ENCODE results near the gene ZNF487. TPM values are rescaled to one million over a fixed set of nuclear protein-coding genes. Genes with fewer than 3 reads are reported as not detected.

ZNF487 gene
- total and polyA plus RNA-seq, 2 of the 13 experiments (the other 11 are each of a cell fraction or from before 2014, with no cell fraction given), result 7.4 to 8.8 TPM

DNA sequence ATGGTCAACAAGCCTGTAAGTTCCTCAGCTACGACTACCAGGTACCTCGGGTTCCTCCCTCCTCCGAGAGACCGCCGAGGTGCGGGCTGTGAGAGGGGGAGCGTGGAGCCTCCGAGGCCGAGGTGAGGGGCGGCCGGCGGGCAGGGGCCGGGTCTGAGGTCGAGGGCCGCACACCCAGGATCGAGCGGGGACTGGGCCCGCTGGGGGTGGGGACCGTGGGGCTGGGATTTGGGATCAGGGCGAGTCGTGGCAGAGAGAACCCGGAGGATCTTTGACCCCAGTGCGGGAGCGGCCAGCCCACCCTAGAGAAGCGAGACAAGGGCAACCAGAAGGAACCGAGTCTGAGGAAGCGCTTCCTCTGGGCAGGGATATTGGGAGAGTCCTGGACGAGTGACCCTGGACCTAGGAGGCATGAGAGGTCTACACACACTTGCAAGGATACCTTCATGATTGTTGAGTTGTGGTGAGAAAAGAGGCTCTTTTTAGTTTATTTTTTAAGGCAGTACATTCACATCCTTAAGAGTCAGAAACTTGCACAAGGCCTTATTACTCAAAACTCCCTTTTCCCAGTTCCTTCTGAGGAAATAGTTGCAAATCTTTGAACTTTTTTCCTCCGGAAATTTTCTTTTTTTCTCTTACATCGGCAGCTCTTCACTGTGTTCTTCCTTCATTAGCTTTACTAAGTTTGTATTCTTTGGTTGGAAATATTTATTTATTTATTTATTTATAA is 395 bp downstream of the ZNF487 start:
- Histone ChIP-seq H3K4me3 (replicated peaks in 1 of 3; ENCODE audit: insufficient read depth in 1 of 3, low read depth in 2 of 3, low read length in 3 of 3) (peak overlapping the region; percentile 63 to 98 (median 87)), H3K36me3 (replicated peaks in 1 of 2; ENCODE audit: control insufficient read depth in 1 of 2, insufficient read depth in 2 of 2, low read length in 2 of 2) (no peaks in the 10 kb centered on the region), H3K9me3 (ENCODE audit: low read length) (no peaks in the 10 kb centered on the region), H3K9ac (ENCODE audit: insufficient read depth, low read depth, low read length) (peak overlapping the region; percentile 100), H3K27me3 (ENCODE audit: control insufficient read depth in 1 of 2, insufficient read depth in 2 of 2, low read length in 2 of 2) (no peaks in the 10 kb centered on the region; a peak in 1 of 5 replicates), H3K4me1 (ENCODE audit: insufficient read depth, low read length) (peaks cover 29% of the 10 kb centered on the region), H3K27ac (ENCODE audit: extremely low read length, insufficient read depth, low read length) (peak overlapping the region; percentile 100), H3K4me2 (ENCODE audit: low read depth, low read length) (peak overlapping the region; percentile 97), H4K20me1 (ENCODE audit: insufficient read depth, low read length) (no peaks in the 10 kb centered on the region), H2AFZ (ENCODE audit: low read length) (no peak overlapping the region), H3K79me2 (ENCODE audit: insufficient read depth, low read length) (peaks cover 16% of the 10 kb centered on the region)
- TSS peak; percentile 75 for BruUV-seq (replicated peaks)
- FAIRE-seq (no peak), ATAC-seq (peak; percentile 12; the same call in 2 of the 3 replicates), DNase-seq (ENCODE audit: low spot score) (no peak)
- intact Hi-C loops (cut with micrococcal nuclease; ENCODE audit: unreplicated experiment), result loop anchor here (5.0 kb wide), 1 partner anchor 40 kb away; no protein-coding TSS in a partner anchor
- in situ Hi-C loops (cut with HindIII; ENCODE audit: extremely low pct_ligation_motif_present, low pct_unique_long_range_greater_than_20kb), result no loop called here
- 18% methylated on average over 4 of the region's 30 CpGs for WGBS (ENCODE audit: low lambda C conversion rate)
- POLR2A ChIA-PET, result interaction anchor here (0.9 to 3.3 kb wide), 9 partner anchors 12 to 61 kb away, joined by 3 to 33 read pairs (median 4); partner anchors contain the start of gene HNRNPF
- CTCF ChIA-PET (ENCODE audit: low intra/inter-chr PET ratio, low total read pairs), result interaction anchor here (1.0 kb wide), 1 partner anchor 16 kb away, joined by 3 read pairs; no protein-coding TSS in a partner anchor
- TF ChIP-seq, protein P1, sequence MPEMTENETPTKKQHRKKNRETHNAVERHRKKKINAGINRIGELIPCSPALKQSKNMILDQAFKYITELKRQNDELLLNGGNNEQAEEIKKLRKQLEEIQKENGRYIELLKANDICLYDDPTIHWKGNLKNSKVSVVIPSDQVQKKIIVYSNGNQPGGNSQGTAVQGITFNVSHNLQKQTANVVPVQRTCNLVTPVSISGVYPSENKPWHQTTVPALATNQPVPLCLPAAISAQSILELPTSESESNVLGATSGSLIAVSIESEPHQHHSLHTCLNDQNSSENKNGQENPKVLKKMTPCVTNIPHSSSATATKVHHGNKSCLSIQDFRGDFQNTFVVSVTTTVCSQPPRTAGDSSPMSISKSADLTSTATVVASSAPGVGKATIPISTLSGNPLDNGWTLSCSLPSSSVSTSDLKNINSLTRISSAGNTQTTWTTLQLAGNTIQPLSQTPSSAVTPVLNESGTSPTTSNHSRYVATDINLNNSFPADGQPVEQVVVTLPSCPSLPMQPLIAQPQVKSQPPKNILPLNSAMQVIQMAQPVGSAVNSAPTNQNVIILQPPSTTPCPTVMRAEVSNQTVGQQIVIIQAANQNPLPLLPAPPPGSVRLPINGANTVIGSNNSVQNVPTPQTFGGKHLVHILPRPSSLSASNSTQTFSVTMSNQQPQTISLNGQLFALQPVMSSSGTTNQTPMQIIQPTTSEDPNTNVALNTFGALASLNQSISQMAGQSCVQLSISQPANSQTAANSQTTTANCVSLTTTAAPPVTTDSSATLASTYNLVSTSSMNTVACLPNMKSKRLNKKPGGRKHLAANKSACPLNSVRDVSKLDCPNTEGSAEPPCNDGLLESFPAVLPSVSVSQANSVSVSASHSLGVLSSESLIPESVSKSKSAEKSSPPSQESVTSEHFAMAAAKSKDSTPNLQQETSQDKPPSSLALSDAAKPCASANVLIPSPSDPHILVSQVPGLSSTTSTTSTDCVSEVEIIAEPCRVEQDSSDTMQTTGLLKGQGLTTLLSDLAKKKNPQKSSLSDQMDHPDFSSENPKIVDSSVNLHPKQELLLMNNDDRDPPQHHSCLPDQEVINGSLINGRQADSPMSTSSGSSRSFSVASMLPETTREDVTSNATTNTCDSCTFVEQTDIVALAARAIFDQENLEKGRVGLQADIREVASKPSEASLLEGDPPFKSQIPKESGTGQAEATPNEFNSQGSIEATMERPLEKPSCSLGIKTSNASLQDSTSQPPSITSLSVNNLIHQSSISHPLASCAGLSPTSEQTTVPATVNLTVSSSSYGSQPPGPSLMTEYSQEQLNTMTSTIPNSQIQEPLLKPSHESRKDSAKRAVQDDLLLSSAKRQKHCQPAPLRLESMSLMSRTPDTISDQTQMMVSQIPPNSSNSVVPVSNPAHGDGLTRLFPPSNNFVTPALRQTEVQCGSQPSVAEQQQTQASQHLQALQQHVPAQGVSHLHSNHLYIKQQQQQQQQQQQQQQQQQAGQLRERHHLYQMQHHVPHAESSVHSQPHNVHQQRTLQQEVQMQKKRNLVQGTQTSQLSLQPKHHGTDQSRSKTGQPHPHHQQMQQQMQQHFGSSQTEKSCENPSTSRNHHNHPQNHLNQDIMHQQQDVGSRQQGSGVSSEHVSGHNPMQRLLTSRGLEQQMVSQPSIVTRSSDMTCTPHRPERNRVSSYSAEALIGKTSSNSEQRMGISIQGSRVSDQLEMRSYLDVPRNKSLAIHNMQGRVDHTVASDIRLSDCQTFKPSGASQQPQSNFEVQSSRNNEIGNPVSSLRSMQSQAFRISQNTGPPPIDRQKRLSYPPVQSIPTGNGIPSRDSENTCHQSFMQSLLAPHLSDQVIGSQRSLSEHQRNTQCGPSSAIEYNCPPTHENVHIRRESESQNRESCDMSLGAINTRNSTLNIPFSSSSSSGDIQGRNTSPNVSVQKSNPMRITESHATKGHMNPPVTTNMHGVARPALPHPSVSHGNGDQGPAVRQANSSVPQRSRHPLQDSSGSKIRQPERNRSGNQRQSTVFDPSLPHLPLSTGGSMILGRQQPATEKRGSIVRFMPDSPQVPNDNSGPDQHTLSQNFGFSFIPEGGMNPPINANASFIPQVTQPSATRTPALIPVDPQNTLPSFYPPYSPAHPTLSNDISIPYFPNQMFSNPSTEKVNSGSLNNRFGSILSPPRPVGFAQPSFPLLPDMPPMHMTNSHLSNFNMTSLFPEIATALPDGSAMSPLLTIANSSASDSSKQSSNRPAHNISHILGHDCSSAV (CRISPR knock-in tag; IDR thresholded peaks at IDR 0.05; ENCODE audit: borderline replicate concordance), result no peak
- TF ChIP-seq ZNF136 (CRISPR knock-in tag; IDR thresholded peaks at IDR 0.05; ENCODE audit: low read depth) (0 out of 2 replicates have a peak, but pooled peaks have one; percentile 15), BCL6 (CRISPR knock-in tag; IDR thresholded peaks at IDR 0.05) (no peak), ZNF644 (CRISPR knock-in tag; IDR thresholded peaks at IDR 0.05; ENCODE audit: low read depth) (no peak), ZNF121 (CRISPR knock-in tag; IDR thresholded peaks at IDR 0.05) (no peak), SRF (IDR thresholded peaks at IDR 0.05; ENCODE audit: low read depth, low read length) (no peak), ZNF20 (CRISPR knock-in tag; IDR thresholded peaks at IDR 0.05) (no peak), ZNF674 (CRISPR knock-in tag; IDR thresholded peaks at IDR 0.05; ENCODE audit: low read depth) (no peak), ZNF619 (CRISPR knock-in tag; IDR thresholded peaks at IDR 0.05) (no peak)
- TF ChIP-seq, protein P2, sequence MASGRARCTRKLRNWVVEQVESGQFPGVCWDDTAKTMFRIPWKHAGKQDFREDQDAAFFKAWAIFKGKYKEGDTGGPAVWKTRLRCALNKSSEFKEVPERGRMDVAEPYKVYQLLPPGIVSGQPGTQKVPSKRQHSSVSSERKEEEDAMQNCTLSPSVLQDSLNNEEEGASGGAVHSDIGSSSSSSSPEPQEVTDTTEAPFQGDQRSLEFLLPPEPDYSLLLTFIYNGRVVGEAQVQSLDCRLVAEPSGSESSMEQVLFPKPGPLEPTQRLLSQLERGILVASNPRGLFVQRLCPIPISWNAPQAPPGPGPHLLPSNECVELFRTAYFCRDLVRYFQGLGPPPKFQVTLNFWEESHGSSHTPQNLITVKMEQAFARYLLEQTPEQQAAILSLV (CRISPR knock-in tag; IDR thresholded peaks at IDR 0.05; ENCODE audit: borderline replicate concordance), result no peak
- TF ChIP-seq, protein P3, sequence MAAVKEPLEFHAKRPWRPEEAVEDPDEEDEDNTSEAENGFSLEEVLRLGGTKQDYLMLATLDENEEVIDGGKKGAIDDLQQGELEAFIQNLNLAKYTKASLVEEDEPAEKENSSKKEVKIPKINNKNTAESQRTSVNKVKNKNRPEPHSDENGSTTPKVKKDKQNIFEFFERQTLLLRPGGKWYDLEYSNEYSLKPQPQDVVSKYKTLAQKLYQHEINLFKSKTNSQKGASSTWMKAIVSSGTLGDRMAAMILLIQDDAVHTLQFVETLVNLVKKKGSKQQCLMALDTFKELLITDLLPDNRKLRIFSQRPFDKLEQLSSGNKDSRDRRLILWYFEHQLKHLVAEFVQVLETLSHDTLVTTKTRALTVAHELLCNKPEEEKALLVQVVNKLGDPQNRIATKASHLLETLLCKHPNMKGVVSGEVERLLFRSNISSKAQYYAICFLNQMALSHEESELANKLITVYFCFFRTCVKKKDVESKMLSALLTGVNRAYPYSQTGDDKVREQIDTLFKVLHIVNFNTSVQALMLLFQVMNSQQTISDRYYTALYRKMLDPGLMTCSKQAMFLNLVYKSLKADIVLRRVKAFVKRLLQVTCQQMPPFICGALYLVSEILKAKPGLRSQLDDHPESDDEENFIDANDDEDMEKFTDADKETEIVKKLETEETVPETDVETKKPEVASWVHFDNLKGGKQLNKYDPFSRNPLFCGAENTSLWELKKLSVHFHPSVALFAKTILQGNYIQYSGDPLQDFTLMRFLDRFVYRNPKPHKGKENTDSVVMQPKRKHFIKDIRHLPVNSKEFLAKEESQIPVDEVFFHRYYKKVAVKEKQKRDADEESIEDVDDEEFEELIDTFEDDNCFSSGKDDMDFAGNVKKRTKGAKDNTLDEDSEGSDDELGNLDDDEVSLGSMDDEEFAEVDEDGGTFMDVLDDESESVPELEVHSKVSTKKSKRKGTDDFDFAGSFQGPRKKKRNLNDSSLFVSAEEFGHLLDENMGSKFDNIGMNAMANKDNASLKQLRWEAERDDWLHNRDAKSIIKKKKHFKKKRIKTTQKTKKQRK (IDR thresholded peaks at IDR 0.05; ENCODE audit: low read length), result no peak

Data from HepG2 (cell line).